ENCODE measurements around the gene TMEM219.

- TF ChIP-seq RBBP5 (IDR thresholded peaks at IDR 0.05; ENCODE audit: borderline replicate concordance, low read depth, low read length) = no peak
- TF ChIP-seq, protein P1, sequence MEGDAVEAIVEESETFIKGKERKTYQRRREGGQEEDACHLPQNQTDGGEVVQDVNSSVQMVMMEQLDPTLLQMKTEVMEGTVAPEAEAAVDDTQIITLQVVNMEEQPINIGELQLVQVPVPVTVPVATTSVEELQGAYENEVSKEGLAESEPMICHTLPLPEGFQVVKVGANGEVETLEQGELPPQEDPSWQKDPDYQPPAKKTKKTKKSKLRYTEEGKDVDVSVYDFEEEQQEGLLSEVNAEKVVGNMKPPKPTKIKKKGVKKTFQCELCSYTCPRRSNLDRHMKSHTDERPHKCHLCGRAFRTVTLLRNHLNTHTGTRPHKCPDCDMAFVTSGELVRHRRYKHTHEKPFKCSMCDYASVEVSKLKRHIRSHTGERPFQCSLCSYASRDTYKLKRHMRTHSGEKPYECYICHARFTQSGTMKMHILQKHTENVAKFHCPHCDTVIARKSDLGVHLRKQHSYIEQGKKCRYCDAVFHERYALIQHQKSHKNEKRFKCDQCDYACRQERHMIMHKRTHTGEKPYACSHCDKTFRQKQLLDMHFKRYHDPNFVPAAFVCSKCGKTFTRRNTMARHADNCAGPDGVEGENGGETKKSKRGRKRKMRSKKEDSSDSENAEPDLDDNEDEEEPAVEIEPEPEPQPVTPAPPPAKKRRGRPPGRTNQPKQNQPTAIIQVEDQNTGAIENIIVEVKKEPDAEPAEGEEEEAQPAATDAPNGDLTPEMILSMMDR (IDR thresholded peaks at IDR 0.05; ENCODE audit: control extremely low read depth in 1 of 3, insufficient read depth in 1 of 3, low read depth in 1 of 3, low read length in 3 of 3) = no peak
- no peak for TF ChIP-seq CREB1 (IDR thresholded peaks at IDR 0.05)
- no peak for TF ChIP-seq RXRA (IDR thresholded peaks at IDR 0.05; ENCODE audit: insufficient read depth, low read depth, low read length)
- TF ChIP-seq CHD1 (IDR thresholded peaks at IDR 0.05; ENCODE audit: low read depth, low read length) = no peak
- no peak for TF ChIP-seq POLR2A (IDR thresholded peaks at IDR 0.05; ENCODE audit: control extremely low read depth in 1 of 2, low read depth in 2 of 2, low read length in 2 of 2)
- TF ChIP-seq YY1 (IDR thresholded peaks at IDR 0.05; ENCODE audit: low read depth, low read length) = no peak
- no peak for TF ChIP-seq TAF1 (IDR thresholded peaks at IDR 0.05; ENCODE audit: low read depth, low read length)
- no peak for TF ChIP-seq ATF2 (IDR thresholded peaks at IDR 0.05; ENCODE audit: low read length)
Observed at GRCh38 chr16:30011714-30012504, 50.0 kb downstream of the TMEM219 start.

Data from H1 (cell line).